Right renal cortex interstitium (tissue), 3 donors: ENCODE results near the gene FBXL17. TPM values are rescaled to one million over a fixed set of nuclear protein-coding genes. Genes with fewer than 3 reads are reported as not detected.

Source experiments
- DNase-seq, 3 donors: peaks; one replicate each; pipeline ENCODE4 v3.0.0-alpha.2; 2013; ENCODE audit warnings: low read depth in 3 of 3, low spot score in 2 of 3
- polyA plus RNA-seq, 3 donors: library from polyadenylated mRNA; unstranded; fragments of 120-200 nt; gene quantifications; one replicate each; pipeline ENCODE4 v1.2.1, GENCODE V29; 2013; ENCODE audit not compliant: insufficient read length in 3 of 3

Gene FBXL17
- polyA plus RNA-seq, 3 donors = 33.5 to 36.4 (median 36.1) TPM

DNA sequence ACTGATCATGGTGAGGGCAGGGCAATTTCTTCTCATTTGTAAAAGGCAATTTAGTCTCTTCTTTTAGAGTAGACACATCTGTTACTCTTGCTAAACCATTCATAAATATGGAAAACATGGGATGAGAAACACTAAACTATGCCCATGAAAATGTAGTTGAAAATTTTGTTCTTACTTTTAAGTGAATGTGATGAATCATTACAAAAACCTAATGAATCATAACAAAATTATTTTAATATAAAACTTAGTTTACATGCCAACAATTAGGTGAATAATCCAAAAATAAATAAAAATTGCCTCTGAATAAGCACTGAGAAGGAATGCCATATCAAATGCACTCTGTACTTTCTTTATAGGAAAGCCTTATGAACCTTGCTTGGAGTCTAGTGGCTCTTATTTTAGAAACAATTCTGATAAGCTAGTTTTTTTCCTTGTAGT, 413.5 kb downstream of the FBXL17 start:
- no peak for DNase-seq

DNA sequence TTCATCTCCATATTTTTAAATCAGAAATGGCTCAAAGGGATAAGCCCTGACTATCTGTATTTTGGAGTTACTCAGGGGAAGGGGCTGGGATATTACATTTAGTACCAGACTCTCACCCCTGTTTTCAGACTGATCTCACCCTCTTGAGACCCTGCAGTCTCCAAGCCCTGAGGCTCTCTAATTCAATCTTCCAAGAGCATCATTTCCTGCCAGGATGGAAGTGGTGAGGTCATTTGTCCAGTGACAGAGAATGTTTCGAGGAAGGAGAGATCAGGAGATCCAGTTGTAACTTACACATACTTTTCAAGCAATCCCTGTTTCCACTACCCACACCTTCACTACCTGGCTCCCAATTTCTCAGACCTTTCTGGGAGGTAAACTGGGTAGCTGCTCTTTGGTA, 415.7 kb downstream of the FBXL17 start:
- no peak for DNase-seq

DNA sequence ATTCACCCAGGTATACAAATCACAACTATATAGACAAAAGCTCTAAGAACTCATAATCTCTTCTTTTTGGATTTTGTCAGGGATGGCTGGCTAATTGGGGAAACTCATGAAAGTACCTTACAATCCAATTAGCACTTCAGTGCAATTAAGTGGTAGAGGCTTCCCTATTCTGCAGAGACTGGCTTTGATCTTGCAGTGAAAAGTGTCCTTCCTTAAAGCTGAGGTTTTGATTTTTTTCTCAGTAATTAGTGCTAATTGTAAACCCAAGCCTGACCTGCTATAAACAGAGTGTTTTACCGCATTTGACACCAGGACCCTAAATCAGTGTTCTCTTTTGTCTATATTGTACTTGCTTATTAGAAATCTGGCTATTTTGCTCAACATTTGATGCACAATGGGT, 417.2 kb downstream of the FBXL17 start:
- no peak for DNase-seq

DNA sequence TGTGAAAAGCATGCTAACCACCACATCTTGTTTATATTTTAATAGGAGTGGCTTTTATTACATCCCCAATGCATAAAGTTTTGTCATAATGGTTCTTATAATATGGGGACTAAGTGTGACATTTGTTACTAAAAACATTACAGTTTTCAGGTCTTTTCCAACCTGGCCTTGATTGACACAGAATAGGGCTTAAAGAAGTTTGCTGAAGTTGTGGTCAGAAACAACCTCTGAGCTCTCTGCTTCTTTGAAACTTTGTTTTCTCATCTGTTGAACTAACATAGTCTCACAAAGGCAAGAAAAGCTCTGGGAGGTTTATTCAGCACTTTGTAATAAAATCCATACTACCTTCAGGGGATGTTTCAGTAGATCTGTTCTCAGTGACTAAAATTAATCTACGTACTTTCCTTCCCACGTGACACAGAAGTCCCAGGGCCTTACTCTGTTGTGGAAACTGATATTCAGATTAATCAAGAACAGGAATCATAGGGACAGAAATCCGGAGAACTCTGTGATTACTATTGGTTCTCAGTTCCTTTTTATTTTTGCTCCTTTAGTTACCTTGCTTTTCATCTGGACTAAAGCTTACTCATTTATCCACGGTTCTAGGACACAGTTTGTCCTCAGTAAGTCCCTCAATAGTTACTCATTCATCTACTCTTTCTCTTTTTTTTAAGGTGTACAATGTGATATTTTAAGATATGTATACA, 422.2 kb downstream of the FBXL17 start:
- DNase-seq = no peak

DNA sequence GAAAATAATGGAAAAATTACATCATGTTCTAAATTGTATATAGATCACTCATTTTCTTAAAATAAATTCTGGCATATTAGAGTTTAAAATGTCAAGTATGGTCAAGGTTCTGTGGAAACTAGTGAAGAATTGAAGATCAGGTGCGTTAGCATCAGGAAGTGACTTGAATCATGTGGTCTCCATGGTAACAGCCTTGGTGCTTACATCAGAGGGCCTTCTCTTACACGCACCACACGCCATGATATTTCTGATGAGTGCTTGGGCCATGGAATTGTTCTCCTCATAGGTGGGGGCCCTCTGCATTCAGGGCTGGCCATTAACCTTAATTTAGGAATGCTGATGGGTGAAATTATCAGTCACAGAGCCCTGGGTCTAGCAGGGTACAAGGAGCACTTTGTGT, 423.0 kb downstream of the FBXL17 start:
- no peak for DNase-seq

DNA sequence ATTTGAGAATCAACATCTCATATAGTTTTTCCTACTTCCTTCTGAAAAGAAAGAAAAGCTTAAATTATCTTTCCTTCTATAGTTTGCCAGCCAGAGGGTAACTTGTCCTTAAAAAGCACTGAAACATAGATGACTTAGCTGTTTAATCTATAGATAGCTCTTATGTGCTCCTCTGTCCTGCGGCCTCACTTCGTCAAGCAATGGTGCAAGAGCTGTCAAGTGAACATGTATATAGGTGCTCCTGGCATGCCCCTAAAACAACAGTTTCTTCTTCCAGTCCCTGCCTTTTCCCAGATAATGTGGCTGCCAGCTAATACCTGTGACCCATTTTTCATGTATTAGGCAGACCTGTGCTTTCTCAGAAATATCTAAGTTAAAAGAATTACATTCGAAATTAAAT, 423.5 kb downstream of the FBXL17 start:
- DNase-seq = no peak

DNA sequence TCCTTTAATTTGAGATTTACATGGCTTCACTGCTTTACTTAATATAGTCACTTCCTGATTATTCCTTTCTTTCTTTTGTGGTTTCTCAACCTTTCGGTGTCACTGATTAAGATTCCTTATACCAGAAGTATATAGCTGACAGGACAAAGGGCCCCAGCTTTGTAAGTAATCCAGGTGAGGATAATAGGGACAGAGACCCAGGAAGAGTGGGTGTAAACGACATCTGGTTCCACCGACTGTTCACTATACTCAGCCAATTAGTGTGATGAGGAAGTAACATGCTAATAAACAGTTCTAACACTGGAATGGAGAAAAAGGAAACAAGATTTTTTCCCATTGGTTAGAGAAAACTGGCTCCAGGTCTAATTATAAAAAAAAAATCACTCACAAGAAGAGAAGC, 424.8 kb downstream of the FBXL17 start:
- DNase-seq = no peak

DNA sequence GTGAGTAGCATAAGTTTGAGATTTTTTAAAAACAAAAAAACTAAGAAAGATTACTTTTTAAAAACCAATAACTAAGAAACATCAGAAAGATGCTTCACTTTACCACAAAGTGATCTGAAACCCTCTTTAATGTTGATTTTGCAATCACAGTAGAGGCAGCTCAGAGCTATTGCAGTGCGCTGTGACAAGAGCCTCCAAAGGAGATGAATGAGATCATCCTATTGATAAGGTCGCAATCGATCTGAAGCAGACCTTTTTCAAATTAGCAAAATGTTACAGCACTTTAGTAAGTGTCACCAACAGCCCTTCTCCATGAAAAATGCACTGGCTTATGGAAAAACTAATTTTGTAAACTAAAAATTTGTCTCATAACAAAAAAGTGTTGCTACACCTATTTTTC, 426.6 kb downstream of the FBXL17 start:
- no peak for DNase-seq

DNA sequence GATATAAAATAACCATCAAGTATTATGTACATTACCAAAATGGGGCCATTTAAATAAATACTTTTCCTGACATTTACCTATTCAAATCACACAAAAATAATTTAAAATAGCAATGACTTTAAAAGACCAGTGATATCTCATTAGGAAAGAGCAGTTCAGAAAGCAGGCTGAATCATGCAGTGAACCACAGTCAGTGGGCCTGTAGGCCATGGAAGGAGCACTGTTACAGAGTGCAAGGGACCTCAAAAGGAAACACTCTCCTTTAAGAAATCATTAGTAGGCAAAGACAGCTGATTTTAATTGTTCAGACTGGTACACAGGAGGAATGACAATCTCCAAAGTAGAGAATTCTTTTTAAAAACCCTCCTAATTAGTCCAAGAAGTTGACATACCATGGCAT, 427.6 kb downstream of the FBXL17 start:
- no peak for DNase-seq

DNA sequence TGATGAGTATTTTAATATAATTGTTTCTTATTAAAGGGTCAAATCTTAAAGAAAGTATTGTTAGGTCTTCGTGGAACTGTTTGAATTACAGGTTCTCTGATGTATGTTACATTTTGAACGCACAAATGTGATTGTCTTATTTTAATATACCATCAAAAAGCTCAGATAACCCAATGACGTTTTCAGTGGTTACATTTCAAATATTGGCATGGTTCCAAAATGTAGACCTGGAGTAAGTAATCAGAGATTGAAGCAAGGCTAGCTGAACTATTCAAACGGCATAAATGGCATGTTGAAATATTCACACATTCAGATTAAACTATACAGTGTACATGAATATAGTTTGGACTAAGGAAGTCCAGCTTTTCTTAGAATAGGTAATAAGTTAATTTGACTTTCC, 429.4 kb downstream of the FBXL17 start:
- no peak for DNase-seq

DNA sequence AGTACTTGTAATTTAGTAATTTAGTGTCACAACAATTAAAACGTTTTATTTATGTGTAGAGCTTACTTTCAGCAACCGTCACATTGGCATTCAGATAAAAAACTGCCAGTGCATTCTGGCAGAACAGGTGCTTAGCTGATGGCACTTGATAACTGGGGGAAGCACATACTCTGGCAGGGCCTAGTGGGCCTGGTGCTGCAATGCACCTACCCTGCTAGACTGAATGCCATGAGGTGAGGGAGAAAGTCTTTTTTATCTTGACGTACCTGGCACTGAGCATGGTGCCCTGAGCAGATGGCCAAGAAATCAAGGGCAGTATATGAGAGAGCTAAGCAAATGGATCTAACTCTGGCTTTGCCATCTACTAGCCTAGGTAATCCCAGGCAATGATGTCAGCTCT, 430.6 kb downstream of the FBXL17 start:
- DNase-seq = no peak

DNA sequence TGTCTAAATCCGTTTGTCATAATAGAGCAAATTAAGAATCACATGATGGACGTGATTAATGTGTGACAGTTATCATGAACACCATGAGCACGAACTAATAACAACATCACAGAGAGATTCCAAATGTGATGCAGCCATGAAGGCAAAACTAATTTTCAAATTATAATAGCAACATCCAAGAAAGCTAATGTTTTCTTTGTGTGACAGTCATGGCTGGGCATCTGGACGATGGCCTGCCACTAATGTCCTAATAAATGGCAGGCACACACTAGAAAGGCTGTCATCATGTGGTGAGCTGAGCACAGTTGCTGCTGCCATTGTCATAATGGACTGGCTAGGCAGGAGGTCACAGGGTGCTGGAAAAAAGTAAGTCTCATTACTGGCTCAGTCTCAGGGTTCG, 431.1 kb downstream of the FBXL17 start:
- DNase-seq = no peak

DNA sequence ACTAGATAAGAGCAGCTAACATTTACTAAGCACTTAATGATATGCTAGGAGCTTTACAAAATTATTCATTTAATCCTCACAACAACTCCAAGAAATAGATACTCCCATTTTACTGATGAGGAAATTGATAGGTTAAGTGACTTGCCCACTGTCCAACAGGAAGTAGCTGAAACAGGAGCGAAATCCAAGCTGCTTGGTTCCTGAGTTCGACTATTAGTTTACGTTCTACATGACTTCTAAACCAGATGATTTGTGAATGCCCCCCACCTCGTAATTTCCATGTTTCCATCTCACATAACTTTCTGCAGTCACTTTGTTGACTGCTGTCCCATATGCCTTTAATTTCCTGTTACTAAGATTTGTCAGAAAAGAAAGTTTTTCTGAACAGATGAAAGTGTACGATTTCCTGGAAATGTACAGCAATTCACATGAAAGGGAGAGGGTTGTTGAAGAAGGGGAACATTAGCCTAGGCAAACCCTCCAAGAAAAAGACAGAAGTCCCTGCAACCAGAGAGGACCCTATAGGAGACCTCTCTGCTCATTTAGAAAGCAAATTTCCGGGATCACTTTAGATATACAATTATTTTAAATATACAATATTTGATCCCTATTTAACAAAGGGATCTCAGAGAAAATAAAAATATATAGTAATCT, 432.1 kb downstream of the FBXL17 start:
- DNase-seq = no peak

DNA sequence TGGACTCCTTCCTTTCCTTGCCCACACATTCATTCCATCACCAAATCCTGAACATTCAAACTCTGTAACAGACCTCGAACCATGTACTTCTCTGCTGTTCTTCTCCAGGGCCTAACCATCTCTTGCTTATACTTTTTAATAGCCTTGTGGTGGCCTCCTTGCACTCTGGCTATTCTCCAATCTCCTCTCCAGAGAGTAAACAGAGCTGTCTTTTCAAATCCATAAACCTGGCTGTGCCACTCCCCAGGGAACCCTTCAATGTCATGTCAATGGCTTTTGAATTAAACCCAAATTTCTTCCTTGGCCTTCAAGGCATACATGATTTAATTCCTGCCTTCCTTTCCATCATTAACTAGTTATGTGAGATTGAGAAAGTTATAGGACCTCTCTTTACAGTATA, 433.5 kb downstream of the FBXL17 start:
- DNase-seq = no peak

DNA sequence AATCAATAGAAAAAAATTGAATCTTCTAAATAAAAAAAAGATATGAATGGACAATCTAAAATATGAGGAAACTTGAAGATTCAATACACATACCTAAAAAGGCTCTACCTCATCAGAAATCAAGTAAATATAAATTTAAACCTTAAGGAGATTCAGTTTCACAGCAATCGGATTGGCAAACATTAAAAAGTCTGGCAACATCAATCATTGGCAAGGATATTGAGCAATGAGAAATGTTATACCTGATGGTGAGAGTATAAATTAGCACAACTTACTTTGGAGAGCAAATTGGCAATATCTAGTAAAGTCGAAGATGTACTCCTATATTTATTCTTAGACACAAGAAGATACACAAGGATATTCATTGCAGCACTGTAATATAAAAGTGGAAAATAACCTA, 436.8 kb downstream of the FBXL17 start:
- DNase-seq = no peak

DNA sequence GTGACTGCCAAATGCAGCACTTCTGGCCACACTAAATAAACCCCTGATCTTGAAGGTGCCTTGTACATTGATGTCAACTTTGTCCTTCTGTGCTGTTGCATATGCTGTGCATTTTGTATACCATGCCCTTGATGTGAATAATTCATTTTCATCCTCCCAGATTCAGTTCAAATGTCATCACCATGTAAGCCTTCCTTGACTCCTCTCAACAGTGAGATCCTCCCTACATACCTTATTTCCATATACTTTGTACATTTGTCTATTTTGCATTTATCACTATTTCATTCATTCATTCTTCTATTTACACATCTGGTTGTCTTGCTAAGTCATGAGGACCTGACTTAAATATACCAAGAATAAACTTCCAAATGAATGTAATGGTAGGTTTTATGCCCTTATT, 438.0 kb downstream of the FBXL17 start:
- DNase-seq = no peak

DNA sequence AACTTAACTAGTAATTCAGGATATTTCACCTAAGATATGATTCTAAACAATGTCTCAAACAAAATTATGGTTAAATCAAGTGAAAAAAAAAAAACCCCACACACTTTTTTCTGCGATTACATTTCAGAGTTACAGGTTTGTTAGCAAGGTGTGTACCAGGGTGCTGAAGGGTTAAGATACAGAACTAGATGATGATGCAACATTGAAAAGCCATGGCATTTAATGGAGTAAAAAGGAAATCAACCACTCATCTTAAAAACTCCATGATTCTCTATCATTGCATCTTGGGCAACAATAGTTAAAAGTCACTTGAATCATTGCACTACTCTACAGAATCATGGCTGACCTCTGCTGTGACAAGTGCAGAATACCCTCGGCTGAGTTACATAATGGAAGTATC, 440.9 kb downstream of the FBXL17 start:
- DNase-seq = no peak

DNA sequence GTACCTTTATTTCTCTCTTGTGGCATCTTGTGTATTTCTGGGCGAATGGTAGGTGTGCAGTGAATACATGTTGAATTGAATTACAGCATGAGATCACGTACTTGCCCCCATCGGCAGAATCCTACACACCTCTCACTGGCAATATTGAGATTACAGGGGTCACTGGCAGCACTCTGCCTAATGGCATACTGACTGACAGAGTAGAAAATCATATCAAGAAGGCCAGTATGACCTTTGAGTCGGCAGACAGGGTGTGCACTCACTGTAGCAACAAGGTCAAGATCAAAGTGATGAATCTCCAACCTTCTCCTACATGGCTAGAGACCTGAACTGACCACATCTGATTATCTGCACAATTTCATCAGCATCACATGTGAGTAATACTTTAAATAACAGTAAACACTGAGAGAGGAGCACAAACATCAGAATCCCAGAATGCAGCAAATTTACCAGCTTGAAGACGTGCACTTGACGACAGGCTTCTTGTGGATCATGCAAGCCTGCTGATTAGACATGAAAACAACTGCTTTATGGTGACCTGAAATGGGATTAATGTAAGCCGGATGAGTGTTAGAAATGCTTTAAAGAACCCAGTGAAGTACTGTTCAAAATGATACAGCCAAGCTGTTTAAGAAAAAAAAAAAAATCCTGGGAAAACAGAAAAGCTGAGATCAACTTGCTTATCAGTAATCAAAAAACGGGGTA, 444.1 kb downstream of the FBXL17 start:
- DNase-seq = no peak

DNA sequence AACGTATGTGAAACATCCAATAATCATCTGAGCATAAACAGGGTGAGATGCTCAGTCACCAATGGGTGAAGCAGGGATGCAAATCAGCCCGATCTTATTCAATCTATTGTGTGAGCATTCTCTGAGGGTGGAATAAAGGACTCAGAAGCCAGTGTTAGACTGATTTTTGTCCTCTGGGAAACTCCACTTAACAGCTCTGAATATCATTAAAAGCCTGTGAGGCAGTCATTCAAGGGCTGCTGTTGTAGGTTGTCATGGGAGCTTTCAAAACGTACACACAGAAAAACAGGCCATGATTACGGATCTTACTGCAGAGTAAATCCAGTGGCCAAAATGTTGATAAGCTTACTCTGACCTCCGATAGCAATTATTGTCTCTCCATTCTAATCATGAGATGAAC, 444.7 kb downstream of the FBXL17 start:
- no peak for DNase-seq

DNA sequence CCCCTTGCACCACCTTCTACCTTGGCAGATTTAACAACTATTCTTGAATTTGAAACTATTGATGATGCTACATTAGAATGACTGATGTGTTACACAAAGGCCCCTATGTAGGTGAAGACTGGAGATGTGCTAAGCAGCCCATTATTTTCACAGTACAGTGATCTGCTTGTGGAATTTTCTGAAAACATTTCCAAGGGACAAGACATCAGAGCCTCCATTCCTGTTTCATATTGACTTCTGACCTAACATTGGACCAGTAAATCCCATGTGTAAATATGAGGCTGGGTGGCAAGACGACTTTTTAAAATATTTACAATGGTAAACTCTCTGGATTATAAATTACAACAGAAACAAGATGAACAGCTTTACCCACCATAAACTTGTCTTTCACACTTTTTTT, 445.4 kb downstream of the FBXL17 start:
- no peak for DNase-seq

DNA sequence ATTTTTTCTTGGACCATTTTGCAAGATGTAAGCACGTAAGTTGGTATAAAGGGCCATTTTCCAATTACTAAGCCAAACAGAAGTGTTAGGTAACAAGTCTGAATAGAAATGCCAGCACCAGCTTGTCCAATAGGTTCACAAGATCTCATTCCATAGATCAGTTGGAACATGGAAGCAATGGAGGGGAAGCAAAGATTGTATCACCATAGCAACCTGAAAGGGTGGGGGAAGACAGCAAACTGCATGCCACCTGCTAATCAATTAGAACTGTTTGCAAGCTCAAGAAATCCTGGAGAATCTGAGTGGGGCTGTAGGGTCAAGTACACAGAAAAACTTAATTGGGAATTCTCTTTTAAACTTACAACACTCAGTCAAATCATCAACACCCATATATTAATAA, 446.3 kb downstream of the FBXL17 start:
- DNase-seq = no peak

DNA sequence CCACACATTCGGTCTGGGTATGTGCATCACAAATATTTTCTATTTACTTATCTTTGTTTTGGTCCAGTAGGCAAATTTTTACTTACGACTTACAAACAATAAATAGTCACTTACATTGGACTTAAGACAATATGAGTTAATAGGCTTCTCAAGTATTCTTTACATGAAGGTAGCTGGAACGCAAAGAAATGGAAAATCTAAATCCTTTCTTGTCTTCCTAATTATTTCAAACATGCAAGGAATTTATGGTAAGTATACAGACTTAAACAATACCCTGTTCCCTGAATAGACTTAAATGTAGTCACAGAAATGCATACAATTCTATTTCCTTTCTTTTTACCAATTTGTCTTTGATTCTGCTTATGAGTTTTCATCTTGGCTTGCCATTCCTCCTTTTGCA, 448.6 kb downstream of the FBXL17 start:
- DNase-seq = no peak
